ENCODE measurements around the gene CASZ1. TPM values are rescaled to one million over a fixed set of nuclear protein-coding genes. Genes with fewer than 3 reads are reported as not detected.

CASZ1 gene
- total and polyA plus RNA-seq, 12 donors, result 19.5 to 79.8 (median 64.7) TPM

GRCh38 chr1:10647414-10648170 lies 148.9 kb downstream of the CASZ1 start:
- Histone ChIP-seq H3K4me3 (no peak overlapping the region), H3K36me3 (peaks cover 0 to 93% (median 11%) of the 10 kb centered on the region in 9 donors), H3K9me3 (no peaks in the 10 kb centered on the region), H3K4me1 (peaks cover 0 to 14% (median 0%) of the 10 kb centered on the region in 9 donors), H3K27me3 (no peaks in the 10 kb centered on the region), H3K27ac (no peak overlapping the region)
- WGBS, 2 donors, result 88 to 90% methylated on average over 38 of the region's 38 CpGs
- no peak for DNase-seq
- intact Hi-C loops (cut with DNase I), result loop anchor here in 1 of 10 donors (10.0 kb wide), 1 partner anchor 133 kb away; no protein-coding TSS in a partner anchor
- no peak for ATAC-seq
- TF ChIP-seq CTCF (IDR thresholded peaks at IDR 0.05), result no peak

GRCh38 chr1:10646347-10646861 lies 150.0 kb downstream of the CASZ1 start:
- DNase-seq, result peak; percentile 54 to 69
- intact Hi-C loops (cut with DNase I), result loop anchor here in 1 of 10 donors (10.0 kb wide), 1 partner anchor 132 kb away; no protein-coding TSS in a partner anchor

GRCh38 chr1:10644307-10645128 lies 151.9 kb downstream of the CASZ1 start:
- 91 to 92% methylated on average over 32 of the region's 32 CpGs for WGBS, 2 donors
- no peak overlapping the region for H3K27ac ChIP-seq

More at GRCh38 chr1:10646347-10646861, 150.0 kb downstream of the CASZ1 start:
- no peak overlapping the region for H3K4me3 ChIP-seq
- peak in 3 of 9 donors; percentile 35 to 48 (median 42) for TF ChIP-seq CTCF (IDR thresholded peaks at IDR 0.05)
- peaks cover 0 to 18% (median 0%) of the 10 kb centered on the region in 9 donors for H3K4me1 ChIP-seq
- no peaks in the 10 kb centered on the region for H3K9me3 ChIP-seq
- no peaks in the 10 kb centered on the region for H3K27me3 ChIP-seq
- WGBS, 2 donors, result 58 to 70% methylated on average over 12 of the region's 12 CpGs
- peak; percentile 72 to 87 (median 82) for ATAC-seq
- peak overlapping the region in 2 of 10 donors; percentile 32 to 53 for H3K27ac ChIP-seq
- peaks cover 0 to 92% (median 14%) of the 10 kb centered on the region in 9 donors for H3K36me3 ChIP-seq

More at GRCh38 chr1:10644307-10645128, 151.9 kb downstream of the CASZ1 start:
- DNase-seq (no peak), ATAC-seq (no peak)
- Histone ChIP-seq H3K4me3 (no peak overlapping the region), H3K27me3 (peaks cover 0 to 6% (median 0%) of the 10 kb centered on the region in 7 donors), H3K9me3 (no peaks in the 10 kb centered on the region), H3K36me3 (peaks cover 0 to 86% (median 10%) of the 10 kb centered on the region in 9 donors), H3K4me1 (peaks cover 7 to 37% (median 13%) of the 10 kb centered on the region in 9 donors)
- intact Hi-C loops (cut with DNase I), result loop anchor here in 1 of 10 donors (10.0 kb wide), 1 partner anchor 130 kb away; no protein-coding TSS in a partner anchor
- no peak for TF ChIP-seq CTCF (IDR thresholded peaks at IDR 0.05)
